H1 (cell line): ENCODE results near the gene DEUP1. TPM values are rescaled to one million over a fixed set of nuclear protein-coding genes. Genes with fewer than 3 reads are reported as not detected.
A peak's percentile ranks its signal among the peaks of the same experiment; 100 is the strongest.

ENCODE experiments used
- CTCF ChIA-PET: fragments of 300-600 bp; sonication (Branson Sonifier 250); formaldehyde crosslinking; loops from one replicate; lab custom pipeline; 2021; ENCODE audit not compliant: partially characterized antibody; lab: Charles Lee
- POLR2A ChIA-PET: fragments of 300-600 bp; sonication (Branson Sonifier 250); formaldehyde crosslinking; loops from one replicate; lab custom pipeline; 2021; ENCODE audit warnings: inconsistent platforms; ENCODE audit not compliant: partially characterized antibody; lab: Charles Lee
- DNase-seq, 2 experiments: peaks; one replicate each; pipeline versions ENCODE4 v3.0.0 to v3.0.0-alpha.2; 2010 to 2022; ENCODE audit warnings: low spot score in 2 of 2, low read depth in 1 of 2, mixed read lengths in 1 of 2
- FAIRE-seq: peaks from 2 replicates; lab custom pipeline; 2011; peaks lifted over from hg19 to GRCh38; lab: Jason Lieb, UNC
- H2AFZ ChIP-seq: 2 replicates; pipeline ENCODE4 v1.8.1; 2012; ENCODE audit warnings: low read length, inconsistent platforms
- H2AK5ac ChIP-seq: 2 replicates; pipeline ENCODE4 v1.6.1; 2013; ENCODE audit warnings: low read depth, low read length
- H2BK120ac ChIP-seq: replicated peaks from 2 replicates; pipeline ENCODE3; 2013; ENCODE audit warnings: low read depth, low read length, inconsistent platforms
- H2BK12ac ChIP-seq: 2 replicates; pipeline ENCODE4 v1.6.1; 2013; ENCODE audit warnings: low read depth, low read length
- H2BK15ac ChIP-seq: 2 replicates; pipeline ENCODE4 v1.6.1; 2013; ENCODE audit warnings: low read length
- H2BK20ac ChIP-seq: 2 replicates; pipeline ENCODE4 v1.6.1; 2013; ENCODE audit warnings: low read length
- H2BK5ac ChIP-seq: 2 replicates; pipeline ENCODE4 v1.6.1; 2013; ENCODE audit warnings: low read depth, low read length
- H3K14ac ChIP-seq: 2 replicates; pipeline ENCODE4 v1.6.1; 2013; ENCODE audit warnings: inconsistent platforms; ENCODE audit not compliant: insufficient read length
- H3K18ac ChIP-seq: 2 replicates; pipeline ENCODE4 v1.6.1; 2013; ENCODE audit warnings: low read length; ENCODE audit errors: extremely low read depth
- H3K23ac ChIP-seq: 2 replicates; pipeline ENCODE4 v1.6.1; 2013; ENCODE audit warnings: inconsistent platforms; ENCODE audit not compliant: insufficient read length
- H3K23me2 ChIP-seq: 2 replicates; pipeline ENCODE4 v1.6.1; 2013; ENCODE audit warnings: low read depth, low read length
- H3K27ac ChIP-seq: 2 replicates; pipeline ENCODE4 v1.6.1; 2011; ENCODE audit warnings: low read depth, low read length, inconsistent platforms
- H3K27me3 ChIP-seq, 4 experiments: replicated peaks in 1 of 4; 1 replicate in 1 of 4; 2 replicates in 3 of 4; pipeline versions ENCODE4 v1.6.1 to v1.8.1; 2011 to 2013; ENCODE audit warnings: low read length in 3 of 4, mild to moderate bottlenecking in 3 of 4, inconsistent platforms in 2 of 4, mixed read lengths in 2 of 4, moderate library complexity in 1 of 4; ENCODE audit not compliant: control insufficient read depth in 3 of 4, insufficient read depth in 3 of 4; ENCODE audit errors: extremely low read depth in 1 of 4
- H3K36me3 ChIP-seq, 4 experiments: 2 replicates each; pipeline versions ENCODE4 v1.6.1 to v1.8.1; 2011 to 2013; ENCODE audit warnings: mild to moderate bottlenecking in 4 of 4, low read length in 3 of 4, moderate library complexity in 2 of 4, control low read depth in 1 of 4, inconsistent platforms in 1 of 4; ENCODE audit not compliant: insufficient read depth in 4 of 4, control insufficient read depth in 2 of 4
- H3K4ac ChIP-seq: replicated peaks from 2 replicates; pipeline ENCODE3; 2013; ENCODE audit warnings: low read length, low read depth, mixed read lengths, inconsistent platforms; ENCODE audit not compliant: insufficient read length
- H3K4me1 ChIP-seq, 4 experiments: replicated peaks in 1 of 4; 1 replicate in 1 of 4; 2 replicates in 3 of 4; pipeline versions ENCODE4 v1.6.1 to v1.8.1; 2011 to 2013; ENCODE audit warnings: low read length in 3 of 4, inconsistent platforms in 2 of 4, mixed read lengths in 1 of 4; ENCODE audit not compliant: insufficient read depth in 4 of 4, control insufficient read depth in 3 of 4
- H3K4me2 ChIP-seq, 2 experiments: 2 replicates each; pipeline versions ENCODE4 v1.6.1 to v1.8.1; 2011 to 2013; ENCODE audit warnings: low read depth in 2 of 2, low read length in 2 of 2, control low read depth in 1 of 2, inconsistent platforms in 1 of 2, mild to moderate bottlenecking in 1 of 2; ENCODE audit not compliant: insufficient read depth in 1 of 2
- H3K4me3 ChIP-seq, 4 experiments: fragments of 200-600, 300-600 bp in 1 of 4; sonication (generic), shearing (Covaris generic), sonication (Bioruptor Twin) in 1 of 4; 2 replicates each; pipeline versions ENCODE4 v1.5.1 to v1.8.1; 2011 to 2016; ENCODE audit warnings: low read length in 4 of 4, low read depth in 3 of 4, control low read depth in 2 of 4, inconsistent platforms in 2 of 4, mild to moderate bottlenecking in 2 of 4, mixed read lengths in 1 of 4, moderate library complexity in 1 of 4; ENCODE audit not compliant: insufficient read depth in 2 of 4; ENCODE audit errors: extremely low read depth in 1 of 4
- H3K56ac ChIP-seq: replicated peaks from 2 replicates; pipeline ENCODE3; 2013; ENCODE audit warnings: low read depth, mild to moderate bottlenecking, mixed read lengths, low read length, inconsistent platforms; ENCODE audit not compliant: insufficient read length
- H3K79me1 ChIP-seq: 2 replicates; pipeline ENCODE4 v1.6.1; 2013; ENCODE audit warnings: low read depth, low read length, control low read depth
- H3K79me2 ChIP-seq, 2 experiments: 2 replicates each; pipeline versions ENCODE4 v1.6.1 to v1.8.1; 2012 to 2013; ENCODE audit warnings: low read length in 2 of 2, mild to moderate bottlenecking in 2 of 2, inconsistent platforms in 1 of 2; ENCODE audit not compliant: insufficient read depth in 2 of 2, control insufficient read depth in 1 of 2
- H3K9ac ChIP-seq, 4 experiments: replicated peaks in 1 of 4; 1 replicate in 1 of 4; 2 replicates in 3 of 4; pipeline versions ENCODE4 v1.6.1 to v1.8.1; 2011 to 2013; ENCODE audit warnings: low read depth in 3 of 4, low read length in 3 of 4, control low read depth in 2 of 4, mild to moderate bottlenecking in 2 of 4, moderate library complexity in 2 of 4, inconsistent platforms in 1 of 4; ENCODE audit errors: extremely low read depth in 1 of 4
- H3K9me3 ChIP-seq, 2 experiments: 2 replicates each; pipeline versions ENCODE4 v1.6.1 to v1.8.1; 2012 to 2013; ENCODE audit warnings: mild to moderate bottlenecking in 2 of 2, moderate library complexity in 2 of 2, control low read depth in 1 of 2, inconsistent platforms in 1 of 2, low read depth in 1 of 2, low read length in 1 of 2, mixed read lengths in 1 of 2; ENCODE audit not compliant: insufficient read depth in 2 of 2
- H4K20me1 ChIP-seq, 2 experiments: replicated peaks in 1 of 2; 2 replicates each; pipeline versions ENCODE3 to v1.8.1; 2011 to 2013; ENCODE audit warnings: inconsistent platforms in 2 of 2, low read length in 2 of 2, mild to moderate bottlenecking in 1 of 2; ENCODE audit not compliant: insufficient read depth in 2 of 2, control insufficient read depth in 1 of 2
- H4K5ac ChIP-seq: 2 replicates; pipeline ENCODE4 v1.6.1; 2013; ENCODE audit warnings: low read length, low read depth, mixed read lengths, inconsistent platforms; ENCODE audit not compliant: insufficient read length
- H4K8ac ChIP-seq: 2 replicates; pipeline ENCODE4 v1.8.0; 2013; ENCODE audit warnings: mild to moderate bottlenecking, moderate library complexity, low read length, inconsistent platforms; ENCODE audit not compliant: insufficient read depth; ENCODE audit errors: extremely low read depth
- H4K91ac ChIP-seq: replicated peaks from 2 replicates; pipeline ENCODE3; 2013; ENCODE audit warnings: low read length, mixed read lengths, inconsistent platforms; ENCODE audit not compliant: insufficient read length
- FOSL1 ChIP-seq: IDR thresholded peaks from 2 replicates; pipeline ENCODE4 v1.6.1; 2011; ENCODE audit warnings: mild to moderate bottlenecking, low read depth, low read length, moderate library complexity; ENCODE audit not compliant: insufficient read depth
- KDM1A ChIP-seq: fragments of 200-600, 300-600 bp; sonication (generic); IDR thresholded peaks from 2 replicates; pipeline ENCODE4 v1.7.1; 2016; ENCODE audit warnings: mild to moderate bottlenecking, low read length, borderline replicate concordance
- POLR2AphosphoS5 ChIP-seq: IDR thresholded peaks from 2 replicates; pipeline ENCODE4 v1.6.1; 2011; ENCODE audit warnings: low read depth, low read length
- SIN3A ChIP-seq, 2 experiments: IDR thresholded peaks in 1 of 2; conservative IDR thresholded peaks in 1 of 2; 2 replicates each; pipeline ENCODE4 v1.6.1; 2011 to 2012; ENCODE audit warnings: low read length in 2 of 2, improper control_type of control experiment in 1 of 2, low read depth in 1 of 2, mild to moderate bottlenecking in 1 of 2
- SIX5 ChIP-seq: IDR thresholded peaks from 2 replicates; pipeline ENCODE4 v1.6.1; 2011; ENCODE audit warnings: mild to moderate bottlenecking, low read depth, low read length
- SP2 ChIP-seq: IDR thresholded peaks from 2 replicates; pipeline ENCODE4 v1.6.1; 2012; ENCODE audit warnings: mild to moderate bottlenecking, low read length, inconsistent platforms
- TCF12 ChIP-seq: IDR thresholded peaks from 2 replicates; pipeline ENCODE4 v1.6.1; 2011; ENCODE audit warnings: low read depth, mild to moderate bottlenecking, low read length
- WGBS, 2 experiments: shearing (Covaris generic) in 1 of 2; methylation state at CpG; one replicate each; pipeline versions ENCODE4 v1.1.6 to v1.1.7; 2013 to 2015; ENCODE audit warnings: low lambda C conversion rate in 2 of 2, mixed read lengths in 2 of 2, inconsistent platforms in 1 of 2, low coverage in 1 of 2, missing lambda C conversion rate in 1 of 2; ENCODE audit not compliant: insufficient replicate concordance in 2 of 2, insufficient coverage in 1 of 2, insufficient read length in 1 of 2; ENCODE audit errors: extremely low coverage in 1 of 2, missing lambda C conversion rate in 1 of 2; 5-methylcytosine and 5-hydroxymethylcytosine counted together
- long read RNA-seq, 2 experiments: library from RNA in 1 of 2; library from capped mRNA in 1 of 2; stranded (forward); transcript quantifications; one replicate each; pipeline ENCODE4 v2.0.0, GENCODE V29; 2021; ENCODE audit warnings: inconsistent platforms in 1 of 2
- polyA minus RNA-seq, 3 experiments: library from RNA; depleted of rRNA, polyadenylated mRNA; stranded (reverse); fragments of >200 nt; gene quantifications; 1 replicate in 2 of 3; 2 replicates in 1 of 3; pipeline ENCODE4 v1.2.3, GENCODE V29; 2011
- polyA plus RNA-seq, 7 experiments: library from polyadenylated mRNA; depleted of rRNA in 3 of 7; stranded (reverse) in 5 of 7; unstranded in 2 of 7; fragments of >200 nt in 5 of 7; fragments of 200-250 nt in 2 of 7; gene quantifications; 1 replicate in 5 of 7; 2 replicates in 1 of 7; 4 replicates in 1 of 7; pipeline versions ENCODE4 v1.2.1 to v1.2.3, GENCODE V29; 2011 to 2013; ENCODE audit warnings: missing spikeins in 2 of 7, mixed read lengths in 2 of 7
- total RNA-seq: library from RNA; stranded (reverse); fragmentation: NEBNext Ultra II Directional; extraction: Animal tissue kit (Norgen Biotek cat#: 25700); gene quantifications from 2 replicates; pipeline ENCODE4 v1.2.1, GENCODE V29; 2021

DEUP1 gene, protein sequence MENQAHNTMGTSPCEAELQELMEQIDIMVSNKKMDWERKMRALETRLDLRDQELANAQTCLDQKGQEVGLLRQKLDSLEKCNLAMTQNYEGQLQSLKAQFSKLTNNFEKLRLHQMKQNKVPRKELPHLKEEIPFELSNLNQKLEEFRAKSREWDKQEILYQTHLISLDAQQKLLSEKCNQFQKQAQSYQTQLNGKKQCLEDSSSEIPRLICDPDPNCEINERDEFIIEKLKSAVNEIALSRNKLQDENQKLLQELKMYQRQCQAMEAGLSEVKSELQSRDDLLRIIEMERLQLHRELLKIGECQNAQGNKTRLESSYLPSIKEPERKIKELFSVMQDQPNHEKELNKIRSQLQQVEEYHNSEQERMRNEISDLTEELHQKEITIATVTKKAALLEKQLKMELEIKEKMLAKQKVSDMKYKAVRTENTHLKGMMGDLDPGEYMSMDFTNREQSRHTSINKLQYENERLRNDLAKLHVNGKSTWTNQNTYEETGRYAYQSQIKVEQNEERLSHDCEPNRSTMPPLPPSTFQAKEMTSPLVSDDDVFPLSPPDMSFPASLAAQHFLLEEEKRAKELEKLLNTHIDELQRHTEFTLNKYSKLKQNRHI
- total RNA-seq (0.38 and 0.45 TPM in 2 replicates), polyA plus RNA-seq (2011; rRNA removed) (not detected in 2 replicates), polyA minus RNA-seq (2011; rRNA and poly(A)+ RNA removed) (not detected in 2 replicates)
- 0.10 TPM for polyA plus RNA-seq (2011; cell fraction: cytosol; rRNA removed)
- polyA plus RNA-seq (2011; cell fraction: nucleus; rRNA removed), result not detected
- 0.14 to 0.62 TPM (median 0.27 TPM) in 4 replicates for polyA plus RNA-seq (2012, experiment 1 of 2)
- not detected for polyA plus RNA-seq (2012, experiment 2 of 2)
- polyA plus RNA-seq (2013, experiment 1 of 2), result 0.39 TPM
- polyA plus RNA-seq (2013, experiment 2 of 2), result 0.48 TPM
- not detected for polyA minus RNA-seq (2011; cell fraction: cytosol; rRNA and poly(A)+ RNA removed)
- polyA minus RNA-seq (2011; cell fraction: nucleus; rRNA and poly(A)+ RNA removed), result not detected
- long read RNA-seq, experiment 1, partial matches to known transcripts, result 0 of 1 reads
- long read RNA-seq, experiment 1, other reads (novel, unspliced or antisense), result 1 of 1 reads
- long read RNA-seq, experiment 2, result 0 reads

DNA sequence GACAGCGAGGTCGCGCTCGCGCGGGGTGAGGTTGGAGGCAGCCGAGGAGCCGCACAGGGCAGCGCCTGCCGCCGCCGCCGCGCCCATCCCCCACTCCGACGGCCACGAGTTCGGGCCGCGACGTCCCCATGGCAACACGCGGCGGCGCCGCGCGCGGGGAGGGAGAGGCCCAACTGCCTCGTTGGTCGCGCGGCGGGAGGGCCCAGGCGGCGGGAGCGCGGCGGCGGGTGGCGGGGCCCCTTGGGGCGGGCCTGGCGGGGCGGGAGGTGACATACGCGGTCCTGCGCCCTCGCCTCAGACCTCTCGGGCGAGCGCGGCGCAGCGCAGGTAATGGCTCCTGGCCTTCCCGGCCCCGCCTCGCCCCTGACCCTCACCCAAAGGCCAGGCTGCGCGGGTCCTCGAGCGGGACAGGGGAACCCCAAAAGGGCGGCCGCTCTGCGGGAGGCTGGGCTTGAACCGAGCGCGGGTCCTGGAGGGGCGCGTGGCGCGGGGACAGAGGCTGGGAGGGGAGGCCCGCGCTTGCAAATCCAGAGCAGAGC is at the start of gene DEUP1:
DEUP1 (plus strand) TSS at position 297 of the 539 bp plus-strand sequence. CDS start 1,518 bp downstream, outside the sequence.
- Histone ChIP-seq H3K27ac (no peak within 1 kb of the TSS), H3K36me3 (no peaks in the 10 kb centered on the region), H3K23me2 (peaks cover 5% of the 10 kb centered on the region; the same call in 1 of the 2 replicates), H2BK120ac (no peak within 1 kb of the TSS), H3K9me3 (no peaks in the 10 kb centered on the region), H2BK15ac (no peak within 1 kb of the TSS), H4K5ac (peak within 1 kb of the TSS; percentile 43), H2BK20ac (no peak within 1 kb of the TSS), H3K79me1 (no peaks in the 10 kb centered on the region), H4K20me1 (no peaks in the 10 kb centered on the region), H4K8ac (peak within 1 kb of the TSS; percentile 92), H3K18ac (no peak within 1 kb of the TSS; the same call in 1 of the 2 replicates), H3K4me3 (peak within 1 kb of the TSS; percentile 52 to 73 (median 64)), H2BK12ac (no peak within 1 kb of the TSS; the same call in 1 of the 2 replicates), H2AK5ac (no peak within 1 kb of the TSS), H3K4me2 (peak within 1 kb of the TSS; percentile 67 to 83), H4K91ac (no peak within 1 kb of the TSS), H3K27me3 (peaks cover 0 to 13% (median 8%) of the 10 kb centered on the region in 4 experiments; a peak in 6 of 7 replicates), H2AFZ (peak within 1 kb of the TSS; percentile 41; the same call in 1 of the 2 replicates), H3K4ac (no peak within 1 kb of the TSS), H3K56ac (no peak within 1 kb of the TSS), H3K9ac (peak within 1 kb of the TSS in 1 of 4 experiments; percentile 27; a peak in 1 of 7 replicates), H2BK5ac (no peak within 1 kb of the TSS), H3K79me2 (no peaks in the 10 kb centered on the region), H3K4me1 (0 out of 7 replicates have a peak, but pooled peaks cover 0 to 5% (median 0%) of the 10 kb centered on the region in 4 experiments), H3K23ac (no peak within 1 kb of the TSS), H3K14ac (no peak within 1 kb of the TSS)
- peak in 1 of 2 experiments; percentile 82 for DNase-seq
- POLR2A ChIA-PET, result interaction anchor here (1.0 to 1.8 kb wide), 3 partner anchors 10 to 12 kb away, joined by 3 to 4 read pairs (median 3); no protein-coding TSS in a partner anchor
- CTCF ChIA-PET, result no interaction called here
- no peak for FAIRE-seq
- 9% methylated on average over 17 of the region's 73 CpGs; no CpG with 5 or more reads in 1 of the 2 experiments for WGBS, 2 experiments
- TF ChIP-seq KDM1A (no peak), SP2 (no peak), TCF12 (no peak), SIN3A (conservative IDR thresholded peaks at IDR 0.05 in 1 of 2, IDR thresholded peaks at IDR 0.05 in 1 of 2; ENCODE audit: low read depth in 1 of 2, low read length in 2 of 2) (0 out of 4 replicates have a peak, but pooled peaks of 1 of the 2 experiments have one; percentile 2), POLR2AphosphoS5 (no peak), FOSL1 (no peak), SIX5 (no peak)
